ENCODE data around the gene CCDC61.

Gene CCDC61

GRCh38 chr19:46015687-46016425 is 20.6 kb downstream of the CCDC61 start:
- DNase-seq (ENCODE audit: low read depth, low spot score), result no peak

- peak; percentile 54 for DNase-seq (ENCODE audit: low read depth, low spot score)
Observed at GRCh38 chr19:46016426-46017094, 21.3 kb downstream of the CCDC61 start.

GRCh38 chr19:46017095-46017429 is 21.8 kb downstream of the CCDC61 start:
- no peak for DNase-seq (ENCODE audit: low read depth, low spot score)

- DNase-seq (ENCODE audit: low read depth, low spot score), result no peak
Observed at GRCh38 chr19:46017874-46018675, 22.8 kb downstream of the CCDC61 start.

GRCh38 chr19:46018729-46019251 is 23.5 kb downstream of the CCDC61 start:
- DNase-seq (ENCODE audit: low read depth, low spot score), result no peak

GRCh38 chr19:46019270-46019669 is 24.0 kb downstream of the CCDC61 start:
- DNase-seq (ENCODE audit: low read depth, low spot score), result no peak

- no peak for DNase-seq (ENCODE audit: low read depth, low spot score)
Observed at GRCh38 chr19:46020819-46021125, 25.5 kb downstream of the CCDC61 start.

GRCh38 chr19:46021531-46022041 is 26.3 kb downstream of the CCDC61 start:
- no peak for DNase-seq (ENCODE audit: low read depth, low spot score)

- no peak for DNase-seq (ENCODE audit: low read depth, low spot score)
Observed at GRCh38 chr19:46022061-46022430, 26.8 kb downstream of the CCDC61 start.

GRCh38 chr19:46022431-46023310 is 27.4 kb downstream of the CCDC61 start, which contains the start of gene PGLYRP1:
Gene PGLYRP1 (minus strand): TSS chr19:46023053. CDS start chr19:46023021, 32 bp downstream.
- no peak for DNase-seq (ENCODE audit: low read depth, low spot score)

- DNase-seq (ENCODE audit: low read depth, low spot score), result no peak
Observed at GRCh38 chr19:46023311-46023779, 28.1 kb downstream of the CCDC61 start.

GRCh38 chr19:46025835-46026234 is 30.6 kb downstream of the CCDC61 start:
- no peak for DNase-seq (ENCODE audit: low read depth, low spot score)

GRCh38 chr19:46030812-46031550 is 35.7 kb downstream of the CCDC61 start:
- DNase-seq (ENCODE audit: low read depth, low spot score), result no peak

GRCh38 chr19:46031781-46032596 is 36.7 kb downstream of the CCDC61 start:
- no peak for DNase-seq (ENCODE audit: low read depth, low spot score)

- no peak for DNase-seq (ENCODE audit: low read depth, low spot score)
Observed at GRCh38 chr19:46032597-46033025, 37.3 kb downstream of the CCDC61 start.

- no peak for DNase-seq (ENCODE audit: low read depth, low spot score)
Observed at GRCh38 chr19:46033401-46033800, 38.1 kb downstream of the CCDC61 start.

GRCh38 chr19:46035546-46035945 is 40.3 kb downstream of the CCDC61 start:
- no peak for DNase-seq (ENCODE audit: low read depth, low spot score)

- no peak for DNase-seq (ENCODE audit: low read depth, low spot score)
Observed at GRCh38 chr19:46035986-46036743, 40.9 kb downstream of the CCDC61 start.

GRCh38 chr19:46036744-46037128 is 41.5 kb downstream of the CCDC61 start:
- DNase-seq (ENCODE audit: low read depth, low spot score), result no peak
